IMR-90 (cell line): ENCODE data around the gene SEC14L1. TPM values are rescaled to one million over a fixed set of nuclear protein-coding genes. Genes with fewer than 3 reads are reported as not detected.

Experiments
- ATAC-seq: fragments of 200-7000 bp; cut with Tn5 transposase; 2 replicates; pipeline ENCODE4 v1.9.1; 2020; ENCODE audit warnings: low read depth, mild to moderate bottlenecking, moderate library complexity
- BruUV-seq: library from RNA; stranded (reverse); fragments of 400-500 nt; replicated peaks from 2 replicates; lab custom pipeline; 2021; lab: Mats Ljungman, UMichigan
- CTCF ChIA-PET: fragments of 300-600 bp; formaldehyde crosslinking; extraction: SDS; loops from one replicate; lab custom pipeline; 2021; ENCODE audit warnings: antibody characterized with exemption; lab: Yijun Ruan, JAX
- POLR2A ChIA-PET: fragments of 300-600 bp; sonication (Branson Sonifier 250); formaldehyde crosslinking; loops from one replicate; lab custom pipeline; 2022; ENCODE audit warnings: antibody characterized with exemption; ENCODE audit not compliant: unreplicated experiment; lab: Charles Lee
- DNase-seq: peaks from one replicate; pipeline ENCODE4 v3.0.0; 2013
- H2AFZ ChIP-seq: replicated peaks from 2 replicates; pipeline ENCODE3; 2013; ENCODE audit warnings: low read length, mild to moderate bottlenecking; ENCODE audit not compliant: poor library complexity
- H2AK5ac ChIP-seq: 2 replicates; pipeline ENCODE4 v1.6.1; 2013; ENCODE audit warnings: low read depth, low read length, inconsistent platforms
- H2AK9ac ChIP-seq: replicated peaks from 2 replicates; pipeline ENCODE3; 2013; ENCODE audit warnings: mild to moderate bottlenecking, low read depth, low read length, moderate library complexity; ENCODE audit not compliant: poor library complexity
- H2BK120ac ChIP-seq: 2 replicates; pipeline ENCODE4 v1.6.1; 2013; ENCODE audit warnings: low read depth, low read length, inconsistent platforms
- H2BK15ac ChIP-seq: 3 replicates; pipeline ENCODE4 v1.6.1; 2013; ENCODE audit warnings: low read depth, low read length, inconsistent platforms
- H2BK20ac ChIP-seq: 2 replicates; pipeline ENCODE4 v1.6.1; 2013; ENCODE audit warnings: low read depth, mild to moderate bottlenecking, inconsistent platforms, low read length, moderate library complexity
- H2BK5ac ChIP-seq: 2 replicates; pipeline ENCODE4 v1.6.1; 2013; ENCODE audit warnings: mild to moderate bottlenecking, low read depth, low read length, inconsistent platforms; ENCODE audit not compliant: poor library complexity, severe bottlenecking
- H3K14ac ChIP-seq: replicated peaks from 2 replicates; pipeline ENCODE4 v1.6.1; 2013; ENCODE audit warnings: low read depth, low read length, inconsistent platforms
- H3K18ac ChIP-seq: 2 replicates; pipeline ENCODE4 v1.6.1; 2013; ENCODE audit warnings: low read depth, low read length, control low read depth
- H3K23ac ChIP-seq: 2 replicates; pipeline ENCODE4 v1.6.1; 2013; ENCODE audit warnings: low read depth, low read length, inconsistent platforms
- H3K27ac ChIP-seq: 2 replicates; pipeline ENCODE4 v1.5.1; 2013; ENCODE audit warnings: mild to moderate bottlenecking, control low read depth, low read length; ENCODE audit not compliant: insufficient read depth
- H3K27me3 ChIP-seq: 2 replicates; pipeline ENCODE4 v1.6.1; 2013; ENCODE audit warnings: low read length; ENCODE audit not compliant: control insufficient read depth, insufficient read depth
- H3K36me3 ChIP-seq: 2 replicates; pipeline ENCODE4 v1.6.1; 2013; ENCODE audit warnings: low read length, mixed read lengths; ENCODE audit not compliant: control insufficient read depth, insufficient read depth
- H3K4ac ChIP-seq: 2 replicates; pipeline ENCODE4 v1.6.1; 2013; ENCODE audit warnings: low read depth, low read length, inconsistent platforms
- H3K4me1 ChIP-seq: 2 replicates; pipeline ENCODE4 v1.6.1; 2013; ENCODE audit warnings: low read length, mixed read lengths; ENCODE audit not compliant: control insufficient read depth, insufficient read depth
- H3K4me2 ChIP-seq: 2 replicates; pipeline ENCODE4 v1.6.1; 2013; ENCODE audit warnings: low read depth, mild to moderate bottlenecking, control low read depth, low read length, moderate library complexity
- H3K4me3 ChIP-seq: 2 replicates; pipeline ENCODE4 v1.5.1; 2013; ENCODE audit warnings: low read depth, mild to moderate bottlenecking, control low read depth, low read length, moderate library complexity; ENCODE audit not compliant: insufficient read depth
- H3K56ac ChIP-seq: 2 replicates; pipeline ENCODE4 v1.6.1; 2013; ENCODE audit warnings: low read length, inconsistent platforms; ENCODE audit not compliant: insufficient read depth; ENCODE audit errors: extremely low read depth
- H3K79me1 ChIP-seq, 2 experiments: 2 replicates each; pipeline ENCODE4 v1.6.1; 2013; ENCODE audit warnings: low read length in 2 of 2, inconsistent platforms in 1 of 2, low read depth in 1 of 2
- H3K9ac ChIP-seq: 2 replicates; pipeline ENCODE4 v1.6.1; 2013; ENCODE audit warnings: low read depth, low read length, control low read depth
- H3K9me1 ChIP-seq: 2 replicates; pipeline ENCODE4 v1.6.1; 2013; ENCODE audit warnings: low read length, inconsistent platforms; ENCODE audit not compliant: insufficient read depth
- H3K9me3 ChIP-seq: 2 replicates; pipeline ENCODE4 v1.6.1; 2013; ENCODE audit warnings: low read length; ENCODE audit not compliant: control insufficient read depth, insufficient read depth
- H4K20me1 ChIP-seq: 2 replicates; pipeline ENCODE4 v1.6.1; 2013; ENCODE audit warnings: low read length, inconsistent platforms; ENCODE audit not compliant: insufficient read depth
- H4K5ac ChIP-seq: 2 replicates; pipeline ENCODE4 v1.6.1; 2013; ENCODE audit warnings: mild to moderate bottlenecking, low read depth, low read length, control low read depth
- H4K8ac ChIP-seq, 2 experiments: 2 replicates each; pipeline ENCODE4 v1.6.1; 2013; ENCODE audit warnings: low read depth in 2 of 2, low read length in 2 of 2, control low read depth in 1 of 2, inconsistent platforms in 1 of 2
- H4K91ac ChIP-seq: 2 replicates; pipeline ENCODE4 v1.6.1; 2013; ENCODE audit warnings: low read depth, low read length, inconsistent platforms; ENCODE audit not compliant: insufficient read depth
- CEBPB ChIP-seq: IDR thresholded peaks from 2 replicates; pipeline ENCODE4 v1.6.1; 2012; ENCODE audit warnings: low read depth, low read length, improper control_type of control experiment
- CHD1 ChIP-seq: IDR thresholded peaks from 2 replicates; pipeline ENCODE4 v1.6.1; 2012; ENCODE audit warnings: low read depth, low read length, improper control_type of control experiment
- FOS ChIP-seq: fragments of 150-350 bp; IDR thresholded peaks from 2 replicates; pipeline ENCODE4 v1.6.1; 2016; ENCODE audit warnings: low read depth, low read length
- MAFK ChIP-seq: IDR thresholded peaks from 2 replicates; pipeline ENCODE4 v1.6.1; 2012; ENCODE audit warnings: low read depth, low read length, improper control_type of control experiment
- MAZ ChIP-seq: IDR thresholded peaks from 2 replicates; pipeline ENCODE4 v1.6.1; 2012; ENCODE audit warnings: low read depth, mild to moderate bottlenecking, low read length, improper control_type of control experiment, moderate library complexity, borderline replicate concordance
- MXI1 ChIP-seq: IDR thresholded peaks from 2 replicates; pipeline ENCODE4 v1.6.1; 2012; ENCODE audit warnings: low read depth, mild to moderate bottlenecking, low read length, moderate library complexity, borderline replicate concordance
- NFE2L2 ChIP-seq: fragments of 150-350 bp; IDR thresholded peaks from 2 replicates; pipeline ENCODE4 v1.6.1; 2016; ENCODE audit warnings: low read depth, mild to moderate bottlenecking, low read length
- POLR2A ChIP-seq: IDR thresholded peaks from 2 replicates; pipeline ENCODE4 v1.6.1; 2012; ENCODE audit warnings: mild to moderate bottlenecking, low read depth, low read length
- RAD21 ChIP-seq: IDR thresholded peaks from 2 replicates; pipeline ENCODE4 v1.6.1; 2012; ENCODE audit warnings: low read length, improper control_type of control experiment
- RCOR1 ChIP-seq: IDR thresholded peaks from 2 replicates; pipeline ENCODE4 v1.6.1; 2012; ENCODE audit warnings: mild to moderate bottlenecking, low read length, improper control_type of control experiment; ENCODE audit not compliant: insufficient replicate concordance
- RFX5 ChIP-seq: IDR thresholded peaks from 2 replicates; pipeline ENCODE4 v1.8.0; 2012; ENCODE audit warnings: low read depth, mild to moderate bottlenecking, low read length, moderate library complexity
- SMC3 ChIP-seq: fragments of 150-350 bp; IDR thresholded peaks from 2 replicates; pipeline ENCODE4 v1.6.1; 2016; ENCODE audit warnings: low read depth, mild to moderate bottlenecking, antibody characterized with exemption, low read length, moderate library complexity
- WGBS, 2 experiments: methylation state at CpG; one replicate each; pipeline versions ENCODE4 v1.1.5 to v1.1.7; 2013; ENCODE audit warnings: missing lambda C conversion rate in 2 of 2; ENCODE audit not compliant: insufficient read length in 1 of 2; ENCODE audit errors: extremely low coverage in 2 of 2; 5-methylcytosine and 5-hydroxymethylcytosine counted together
- dilution Hi-C: fragments of 300-500 bp; cut with HindIII; formaldehyde crosslinking; loops from one replicate; pipeline ENCODE4 v1.14.3; 2018; ENCODE audit warnings: low sequenced_read_pairs; ENCODE audit not compliant: unreplicated experiment
- in situ Hi-C: fragments of 300-500 bp; cut with MboI; formaldehyde crosslinking; loops from 3 replicates; pipeline ENCODE4 v1.14.3; 2019; ENCODE audit warnings: low sequenced_read_pairs, inconsistent platforms, mixed read lengths
- intact Hi-C: fragments of 100-400 bp; cut with micrococcal nuclease; formaldehyde crosslinking; loops from 2 replicates; pipeline ENCODE4 v1.10.0; 2022
- polyA plus RNA-seq, 3 experiments: library from polyadenylated mRNA; depleted of rRNA; stranded (reverse); fragments of >200 nt; gene quantifications; 2 replicates each; pipeline ENCODE4 v1.2.3, GENCODE V29; 2012; ENCODE audit warnings: low replicate concordance in 1 of 3
- total RNA-seq: library from RNA; depleted of rRNA; stranded (reverse); fragments of >200 nt; gene quantifications from 2 replicates; pipeline ENCODE4 v1.2.3, GENCODE V29; 2012
- TF ChIP-seq, protein P1 (sequence below): fragments of 150-350 bp; IDR thresholded peaks from 2 replicates; pipeline ENCODE4 v1.6.1; 2017; ENCODE audit warnings: mild to moderate bottlenecking, antibody characterized with exemption, low read length, low read depth
- TF ChIP-seq, protein P2 (sequence below): conservative IDR thresholded peaks from 2 replicates; pipeline ENCODE4 v1.5.1; 2012; ENCODE audit warnings: mild to moderate bottlenecking, low read depth, low read length, improper control_type of control experiment
- TF ChIP-seq, protein P3 (sequence below): fragments of 150-350 bp; IDR thresholded peaks from 2 replicates; pipeline ENCODE4 v1.6.1; 2016; ENCODE audit warnings: low read depth, mild to moderate bottlenecking, low read length, moderate library complexity, borderline replicate concordance

Gene SEC14L1
- total and polyA plus RNA-seq, 2 of the 4 experiments (the other 2 are of a cell fraction), result 24.9 to 35.8 TPM

DNA sequence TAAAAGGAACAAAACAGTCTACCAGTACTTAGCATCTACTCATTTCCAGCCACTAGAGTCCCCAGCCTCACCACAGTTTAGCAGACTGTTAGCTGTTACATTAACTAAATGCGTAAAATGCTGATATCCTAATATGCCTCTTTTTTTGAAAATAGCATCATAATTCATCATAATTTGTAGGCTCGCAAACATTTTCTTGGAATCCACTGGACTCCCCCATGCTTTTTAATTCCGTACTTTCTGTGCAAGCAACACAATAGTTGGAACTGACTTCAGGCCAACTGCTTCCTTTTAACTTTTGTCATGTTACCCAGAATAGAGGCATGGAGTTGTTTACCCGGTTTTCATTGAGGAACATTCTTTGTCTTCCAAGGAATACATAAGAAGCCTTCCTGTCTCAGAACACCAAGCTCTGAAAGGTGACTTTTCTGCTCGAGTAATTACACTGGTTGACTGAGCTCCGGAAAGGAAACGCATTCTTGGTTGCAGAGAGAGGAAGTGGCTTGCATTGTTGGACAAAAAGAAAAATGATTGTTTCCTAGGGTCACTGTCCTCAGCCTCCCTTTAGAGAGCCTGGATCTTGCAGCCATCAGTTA lies 30.9 kb upstream of the SEC14L1 start:
- no peak overlapping the region for H2AK5ac ChIP-seq
- ATAC-seq (peak; percentile 27), DNase-seq (peak; percentile 28)
- ChIA-PET CTCF (no interaction called here), POLR2A (no interaction called here)
- H4K5ac ChIP-seq, result peak overlapping the region; percentile 41; the same call in 1 of the 2 replicates
- H2BK5ac ChIP-seq, result peak overlapping the region; percentile 70
- peak overlapping the region; percentile 33 for H2BK120ac ChIP-seq
- no peak overlapping the region for H3K4me3 ChIP-seq
- peaks cover 7% of the 10 kb centered on the region for H3K9me1 ChIP-seq
- H3K36me3 ChIP-seq, result no peaks in the 10 kb centered on the region
- H3K4ac ChIP-seq, result peak overlapping the region; percentile 26
- peak overlapping the region; percentile 33 to 41; a peak in 3 of 4 replicates for H4K8ac ChIP-seq
- H3K9me3 ChIP-seq, result no peaks in the 10 kb centered on the region
- 67% methylated on average over 1 of the region's 7 CpGs; no CpG with 5 or more reads in 1 of the 2 experiments for WGBS, 2 experiments
- peaks cover 0 to 5% of the 10 kb centered on the region in 2 experiments; a peak in 1 of 4 replicates for H3K79me1 ChIP-seq
- H2BK20ac ChIP-seq, result peak overlapping the region; percentile 82; the same call in 1 of the 2 replicates
- H2BK15ac ChIP-seq, result peak overlapping the region; percentile 57; the same call in 2 of the 3 replicates
- peak overlapping the region; percentile 58; the same call in 1 of the 2 replicates for H3K4me2 ChIP-seq
- H3K23ac ChIP-seq, result peak overlapping the region; percentile 30; the same call in 1 of the 2 replicates
- H2AK9ac ChIP-seq, result no peak overlapping the region
- H4K20me1 ChIP-seq, result no peaks in the 10 kb centered on the region
- H3K14ac ChIP-seq, result peak overlapping the region; percentile 81
- 0 out of 2 replicates have a peak overlapping the region, but pooled peaks have one; percentile 2 for H3K27ac ChIP-seq
- peak overlapping the region; percentile 35 for H4K91ac ChIP-seq
- in situ Hi-C loops (no loop called here), intact Hi-C loops (no loop called here), dilution Hi-C loops (no loop called here)
- peaks cover 7% of the 10 kb centered on the region for H3K4me1 ChIP-seq
- peak overlapping the region; percentile 50; the same call in 1 of the 2 replicates for H3K18ac ChIP-seq
- peak overlapping the region; percentile 60 for H2AFZ ChIP-seq
- no peaks in the 10 kb centered on the region for H3K27me3 ChIP-seq
- no TSS peak for BruUV-seq
- no peak overlapping the region; the same call in 1 of the 2 replicates for H3K9ac ChIP-seq
- H3K56ac ChIP-seq, result no peak overlapping the region
- TF ChIP-seq, protein P1, sequence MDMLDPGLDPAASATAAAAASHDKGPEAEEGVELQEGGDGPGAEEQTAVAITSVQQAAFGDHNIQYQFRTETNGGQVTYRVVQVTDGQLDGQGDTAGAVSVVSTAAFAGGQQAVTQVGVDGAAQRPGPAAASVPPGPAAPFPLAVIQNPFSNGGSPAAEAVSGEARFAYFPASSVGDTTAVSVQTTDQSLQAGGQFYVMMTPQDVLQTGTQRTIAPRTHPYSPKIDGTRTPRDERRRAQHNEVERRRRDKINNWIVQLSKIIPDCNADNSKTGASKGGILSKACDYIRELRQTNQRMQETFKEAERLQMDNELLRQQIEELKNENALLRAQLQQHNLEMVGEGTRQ, result no peak
- TF ChIP-seq MAFK, result no peak
- no peak for TF ChIP-seq MAZ
- no peak for TF ChIP-seq CEBPB
- no peak for TF ChIP-seq RAD21
- no peak for TF ChIP-seq RFX5
- TF ChIP-seq POLR2A, result no peak
- no peak for TF ChIP-seq RCOR1
- TF ChIP-seq NFE2L2, result no peak
- TF ChIP-seq CHD1, result no peak
- no peak for TF ChIP-seq FOS
- TF ChIP-seq, protein P2, sequence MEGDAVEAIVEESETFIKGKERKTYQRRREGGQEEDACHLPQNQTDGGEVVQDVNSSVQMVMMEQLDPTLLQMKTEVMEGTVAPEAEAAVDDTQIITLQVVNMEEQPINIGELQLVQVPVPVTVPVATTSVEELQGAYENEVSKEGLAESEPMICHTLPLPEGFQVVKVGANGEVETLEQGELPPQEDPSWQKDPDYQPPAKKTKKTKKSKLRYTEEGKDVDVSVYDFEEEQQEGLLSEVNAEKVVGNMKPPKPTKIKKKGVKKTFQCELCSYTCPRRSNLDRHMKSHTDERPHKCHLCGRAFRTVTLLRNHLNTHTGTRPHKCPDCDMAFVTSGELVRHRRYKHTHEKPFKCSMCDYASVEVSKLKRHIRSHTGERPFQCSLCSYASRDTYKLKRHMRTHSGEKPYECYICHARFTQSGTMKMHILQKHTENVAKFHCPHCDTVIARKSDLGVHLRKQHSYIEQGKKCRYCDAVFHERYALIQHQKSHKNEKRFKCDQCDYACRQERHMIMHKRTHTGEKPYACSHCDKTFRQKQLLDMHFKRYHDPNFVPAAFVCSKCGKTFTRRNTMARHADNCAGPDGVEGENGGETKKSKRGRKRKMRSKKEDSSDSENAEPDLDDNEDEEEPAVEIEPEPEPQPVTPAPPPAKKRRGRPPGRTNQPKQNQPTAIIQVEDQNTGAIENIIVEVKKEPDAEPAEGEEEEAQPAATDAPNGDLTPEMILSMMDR, result no peak
- no peak for TF ChIP-seq MXI1
- no peak for TF ChIP-seq SMC3
- TF ChIP-seq, protein P3, sequence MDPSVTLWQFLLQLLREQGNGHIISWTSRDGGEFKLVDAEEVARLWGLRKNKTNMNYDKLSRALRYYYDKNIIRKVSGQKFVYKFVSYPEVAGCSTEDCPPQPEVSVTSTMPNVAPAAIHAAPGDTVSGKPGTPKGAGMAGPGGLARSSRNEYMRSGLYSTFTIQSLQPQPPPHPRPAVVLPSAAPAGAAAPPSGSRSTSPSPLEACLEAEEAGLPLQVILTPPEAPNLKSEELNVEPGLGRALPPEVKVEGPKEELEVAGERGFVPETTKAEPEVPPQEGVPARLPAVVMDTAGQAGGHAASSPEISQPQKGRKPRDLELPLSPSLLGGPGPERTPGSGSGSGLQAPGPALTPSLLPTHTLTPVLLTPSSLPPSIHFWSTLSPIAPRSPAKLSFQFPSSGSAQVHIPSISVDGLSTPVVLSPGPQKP, result no peak
